ENCODE results near the gene TAS2R19.

GRCh38 chr12:10974965-10975364 is 47.5 kb downstream of the TAS2R19 start:
- TF ChIP-seq CTCF (IDR thresholded peaks at IDR 0.05; ENCODE audit: insufficient read depth, low read depth, low read length) (no peak), EZH2 (IDR thresholded peaks at IDR 0.05; ENCODE audit: insufficient read depth, low read length) (no peak)

Measured in astrocyte (in vitro differentiated cells and primary cell).